Activated B cell treated with CpG ODN at 0.5 μM for 24 hours (primary cell): Measurements from ENCODE around the gene VWA7. TPM values are rescaled to one million over a fixed set of nuclear protein-coding genes. Genes with fewer than 3 reads are reported as not detected.

ENCODE experiments used
- ATAC-seq: fragments of 200-7000 bp; cut with Tn5 transposase; one replicate; pipeline ENCODE4 v1.10.0; 2021; ENCODE audit warnings: low read depth, mild to moderate bottlenecking, moderate library complexity
- CTCF ChIA-PET: fragments of 350-600 bp; sonication (Branson Sonifier 250); formaldehyde crosslinking; loops from one replicate; lab custom pipeline; 2021; ENCODE audit warnings: antibody characterized with exemption; lab: Charles Lee
- POLR2A ChIA-PET: fragments of 350-600 bp; sonication (Branson Sonifier 250); formaldehyde crosslinking; loops from one replicate; lab custom pipeline; 2021; ENCODE audit warnings: antibody characterized with exemption; lab: Charles Lee
- DNase-seq: peaks from one replicate; pipeline ENCODE4 v3.0.0; 2022
- H3K27ac Mint-ChIP-seq: one replicate; pipeline ENCODE4 v1.8.0; 2020; ENCODE audit warnings: mixed read lengths
- H3K27me3 Mint-ChIP-seq: one replicate; pipeline ENCODE4 v1.8.0; 2021; ENCODE audit warnings: mixed read lengths
- H3K36me3 Mint-ChIP-seq: one replicate; pipeline ENCODE4 v1.8.0; 2021; ENCODE audit warnings: low read depth, mixed read lengths
- H3K4me1 Mint-ChIP-seq: one replicate; pipeline ENCODE4 v1.8.0; 2021; ENCODE audit warnings: mixed read lengths
- H3K4me3 Mint-ChIP-seq: one replicate; pipeline ENCODE4 v1.8.0; 2020; ENCODE audit warnings: mild to moderate bottlenecking, mixed read lengths
- H3K9me3 Mint-ChIP-seq: one replicate; pipeline ENCODE4 v1.8.0; 2020; ENCODE audit warnings: mixed read lengths
- CTCF ChIP-seq: fragments of 200-600 bp; IDR thresholded peaks from one replicate; pipeline ENCODE4 v1.8.0; 2022; ENCODE audit warnings: antibody characterized with exemption, mild to moderate bottlenecking
- intact Hi-C: fragments of 100-400 bp; cut with micrococcal nuclease; formaldehyde crosslinking; loops from one replicate; pipeline ENCODE4 v1.15.1; 2024
- total RNA-seq: library from RNA; stranded (reverse); gene quantifications from 2 replicates; pipeline ENCODE4 v1.2.3, GENCODE V29; 2022

VWA7 gene
- total RNA-seq, 1 donor from 2014 or later = 2.9 TPM

GRCh38 chr6:31739639-31740396 is 37.3 kb downstream of the VWA7 start, which contains the start of gene MSH5:
TSS of gene MSH5 (plus strand) at chr6:31740005. CDS start at chr6:31740467, 462 bp downstream.
- DNase-seq = peak; percentile 90
- intact Hi-C loops = loop anchor here (1.0 to 10.0 kb wide), 6 partner anchors 13 to 245 kb away; partner anchors contain the start of genes BAG6, MICB, PRRC2A and VARS1
- POLR2A ChIA-PET = interaction anchor here (0.6 to 7.5 kb wide), 26 partner anchors 10 to 1022 kb away, joined by 3 to 131 read pairs (median 6); partner anchors contain the start of genes ABHD16A, BAG6, C6orf47 and CSNK2B
- H3K4me1 Mint-ChIP-seq = peaks cover 51% of the 10 kb centered on the region
- ATAC-seq = peak; percentile 80
- CTCF ChIA-PET = interaction anchor here (0.6 to 2.9 kb wide), 11 partner anchors 10 to 1673 kb away, joined by 3 to 14 read pairs (median 5); partner anchors contain the start of genes LSM2 and VARS1
- no peak for TF ChIP-seq CTCF
- H3K4me3 Mint-ChIP-seq = peak within 1 kb of the TSS; percentile 93
- H3K27me3 Mint-ChIP-seq = no peaks in the 10 kb centered on the region
- H3K36me3 Mint-ChIP-seq = peaks cover 30% of the 10 kb centered on the region
- no peaks in the 10 kb centered on the region for H3K9me3 Mint-ChIP-seq
- H3K27ac Mint-ChIP-seq = peak within 1 kb of the TSS; percentile 94

DNA sequence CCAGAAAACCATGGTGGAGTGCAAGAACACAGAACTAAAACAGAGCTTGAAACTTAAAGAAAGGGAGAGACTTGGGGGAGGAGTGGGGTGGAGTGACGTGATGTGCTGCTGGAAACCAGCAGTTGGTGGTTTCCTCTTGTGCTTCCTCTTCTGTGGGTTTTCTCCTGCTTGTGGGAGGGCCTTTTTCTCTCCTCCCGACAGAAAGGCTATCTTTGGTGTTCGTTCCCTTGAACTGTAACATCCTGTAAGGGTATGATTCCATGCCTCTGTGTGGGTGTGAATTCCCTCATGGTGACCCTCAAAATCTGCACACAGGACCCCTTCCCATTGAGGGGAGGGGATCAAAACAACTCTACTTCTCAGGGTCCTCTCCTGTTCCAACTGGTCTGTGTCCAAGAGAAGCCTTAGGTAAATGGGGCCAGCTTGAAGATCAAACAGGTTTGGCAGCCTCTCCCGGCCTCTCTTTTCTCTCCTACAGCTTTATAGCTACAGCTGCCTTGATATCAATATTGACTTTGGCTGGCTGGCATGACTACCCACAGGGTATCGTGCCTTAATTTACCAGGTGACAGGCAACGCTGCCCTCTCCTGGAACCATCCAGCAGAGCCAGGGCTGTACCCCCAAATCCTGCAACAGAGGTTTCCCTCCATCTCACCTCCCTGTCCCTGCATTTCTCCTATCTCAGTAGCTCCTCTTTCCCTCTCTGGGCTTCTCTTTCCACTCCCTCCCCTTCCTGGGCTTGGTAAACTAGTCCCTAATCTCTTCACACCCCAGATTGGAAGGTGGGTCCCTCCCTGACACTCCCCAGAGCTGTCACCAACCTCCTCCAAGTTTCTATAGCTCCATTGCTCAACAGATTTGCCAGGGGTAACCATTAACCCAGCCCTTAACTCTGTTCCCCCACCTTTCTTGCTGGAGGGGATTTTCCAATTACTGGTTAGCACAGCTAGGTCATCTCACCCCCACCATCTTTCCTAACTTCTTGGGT is 38.8 kb downstream of the VWA7 start:
- TF ChIP-seq CTCF = no peak
- H3K27ac Mint-ChIP-seq = peak overlapping the region; percentile 94
- intact Hi-C loops = loop anchor here (1.0 to 10.0 kb wide), 5 partner anchors 35 to 243 kb away; partner anchors contain the start of genes ABHD16A, MICB, PRRC2A and VARS1
- peak overlapping the region; percentile 92 for H3K4me3 Mint-ChIP-seq
- peak; percentile 16 for ATAC-seq
- peaks cover 66% of the 10 kb centered on the region for H3K4me1 Mint-ChIP-seq
- no peak for DNase-seq
- ChIA-PET CTCF (interaction anchor here (1.2 to 1.5 kb wide), 8 partner anchors 9 to 124 kb away, joined by 3 to 7 read pairs (median 4); partner anchors contain the start of genes DDAH2, HSPA1A, HSPA1L and NEU1), POLR2A (interaction anchor here (0.6 to 7.5 kb wide), 30 partner anchors 11 to 1579 kb away, joined by 3 to 131 read pairs (median 5); partner anchors contain the start of genes ABHD16A, BAG6, DDAH2 and DXO)
- peaks cover 39% of the 10 kb centered on the region for H3K36me3 Mint-ChIP-seq
- no peaks in the 10 kb centered on the region for H3K27me3 Mint-ChIP-seq
- H3K9me3 Mint-ChIP-seq = no peaks in the 10 kb centered on the region

DNA sequence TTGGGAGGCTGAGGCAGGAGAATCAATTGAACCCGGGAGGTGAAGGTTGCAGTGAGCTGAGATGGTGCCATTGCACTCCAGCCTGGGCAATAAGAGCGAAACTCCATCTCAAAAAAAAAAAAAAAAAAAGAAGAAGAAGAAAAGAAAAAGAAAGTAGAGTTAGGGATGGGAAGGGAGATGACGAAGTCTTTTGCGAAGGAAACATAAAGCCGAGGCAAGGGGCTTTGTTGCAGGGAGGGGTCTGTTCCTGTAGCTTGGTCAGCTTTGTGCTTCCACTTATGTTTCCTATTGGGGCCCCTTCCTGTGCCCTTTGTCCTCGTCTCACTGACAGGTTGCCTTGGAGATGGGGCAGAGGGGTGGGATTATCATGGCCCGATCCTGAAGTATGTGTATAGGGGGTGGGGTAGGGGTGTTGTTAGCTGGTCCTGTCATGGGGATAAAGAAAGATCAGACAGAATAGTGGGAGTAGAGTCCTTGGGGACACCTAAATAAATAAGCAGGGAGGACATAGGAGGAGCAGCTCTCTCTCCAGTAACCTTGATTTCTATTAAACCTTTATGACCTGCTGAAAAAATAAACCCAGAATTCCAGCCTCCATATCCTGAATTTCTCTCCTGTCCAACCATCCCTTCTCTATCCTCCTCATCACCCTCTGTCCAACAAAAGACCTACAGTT is 39.7 kb downstream of the VWA7 start:
- Mint-ChIP-seq H3K27me3 (no peaks in the 10 kb centered on the region), H3K27ac (peak overlapping the region; percentile 94), H3K9me3 (no peaks in the 10 kb centered on the region), H3K36me3 (peaks cover 45% of the 10 kb centered on the region), H3K4me1 (peaks cover 70% of the 10 kb centered on the region), H3K4me3 (peak overlapping the region; percentile 92)
- no peak for TF ChIP-seq CTCF
- DNase-seq (no peak), ATAC-seq (no peak)
- CTCF ChIA-PET = interaction anchor here (1.2 to 1.8 kb wide), 7 partner anchors 8 to 125 kb away, joined by 3 to 7 read pairs (median 4); partner anchors contain the start of genes DDAH2, HSPA1A, HSPA1L and NEU1
- intact Hi-C loops = loop anchor here (5.0 to 10.0 kb wide), 2 partner anchors 115 to 243 kb away; partner anchors contain the start of genes MICB and PRRC2A
- POLR2A ChIA-PET = interaction anchor here (0.5 to 7.5 kb wide), 26 partner anchors 10 to 1580 kb away, joined by 3 to 131 read pairs (median 4); partner anchors contain the start of genes ABHD16A, BAG6, DDAH2 and DXO

DNA sequence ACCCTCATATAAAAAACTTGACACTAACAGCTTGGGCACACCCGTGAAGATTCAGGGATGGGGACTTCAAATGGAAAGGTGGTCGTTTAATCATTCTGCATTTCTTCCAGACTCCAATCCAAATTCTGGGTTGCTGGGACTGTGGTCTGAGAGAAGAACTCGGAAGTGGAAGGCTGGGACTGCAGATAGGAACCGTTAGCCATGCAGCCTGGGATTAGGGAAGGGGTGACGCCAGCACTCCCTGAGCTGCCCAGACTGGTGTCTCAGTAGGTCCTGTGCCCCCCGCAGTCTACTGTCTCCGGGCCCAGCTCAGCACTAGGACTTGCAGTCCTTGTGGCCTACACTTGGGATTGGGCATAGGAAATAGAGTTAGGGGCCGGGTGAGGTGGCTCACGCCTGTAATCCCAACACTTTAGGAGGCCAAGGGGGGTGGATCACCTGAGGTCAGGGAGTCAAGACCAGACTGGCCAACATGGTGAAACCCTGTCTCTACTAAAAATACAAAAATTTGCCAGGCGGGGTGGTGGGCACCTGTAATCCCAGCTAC is 40.3 kb downstream of the VWA7 start:
- ChIA-PET CTCF (interaction anchor here (1.0 to 1.8 kb wide), 5 partner anchors 9 to 96 kb away, joined by 3 to 7 read pairs (median 3); no protein-coding TSS in a partner anchor), POLR2A (interaction anchor here (0.5 to 7.5 kb wide), 22 partner anchors 9 to 235 kb away, joined by 3 to 131 read pairs (median 6); partner anchors contain the start of genes ABHD16A, BAG6, DDAH2 and DXO)
- Mint-ChIP-seq H3K4me1 (peaks cover 74% of the 10 kb centered on the region), H3K9me3 (no peaks in the 10 kb centered on the region), H3K4me3 (peak overlapping the region; percentile 92), H3K27ac (peak overlapping the region; percentile 94), H3K36me3 (peaks cover 48% of the 10 kb centered on the region), H3K27me3 (no peaks in the 10 kb centered on the region)
- no peak for ATAC-seq
- intact Hi-C loops = loop anchor here (5.0 to 10.0 kb wide), 2 partner anchors 115 to 242 kb away; partner anchors contain the start of genes MICB and PRRC2A
- no peak for TF ChIP-seq CTCF
- no peak for DNase-seq
